ENCODE measurements around the gene CDK19. TPM values are rescaled to one million over a fixed set of nuclear protein-coding genes. Genes with fewer than 3 reads are reported as not detected.
"Not testable (repeated sequence)": the region's sequence is repeated elsewhere in the genome, so short reads cannot be mapped to it uniquely, and the experiment has no call there.

Gene CDK19
- total RNA-seq, 4 donors from 2014 or later, result 7.8 to 15.0 (median 9.8) TPM

GRCh38 chr6:110612298-110612697, 203.0 kb downstream of the CDK19 start:
- DNase-seq (ENCODE audit: low spot score), result no peak
- ATAC-seq (ENCODE audit: low FRiP score), result no peak
- no peak for TF ChIP-seq CTCF (IDR thresholded peaks at IDR 0.05)

- no peak for ATAC-seq (ENCODE audit: low FRiP score)
- no peak for DNase-seq (ENCODE audit: low spot score)
- no peak for TF ChIP-seq CTCF (IDR thresholded peaks at IDR 0.05)
Observed at GRCh38 chr6:110609101-110609500, 206.2 kb downstream of the CDK19 start.

GRCh38 chr6:110608151-110608550, 207.1 kb downstream of the CDK19 start:
- DNase-seq (ENCODE audit: low spot score) (no peak), ATAC-seq (ENCODE audit: low FRiP score) (no peak)
- no peak for TF ChIP-seq CTCF (IDR thresholded peaks at IDR 0.05)

- TF ChIP-seq CTCF (IDR thresholded peaks at IDR 0.05), result no peak
- ATAC-seq (ENCODE audit: low FRiP score) (no peak), DNase-seq (ENCODE audit: low spot score) (no peak)
Observed at GRCh38 chr6:110606151-110606550, 209.1 kb downstream of the CDK19 start.

GRCh38 chr6:110600640-110601039, 214.6 kb downstream of the CDK19 start:
- not testable (repeated sequence) for ATAC-seq (ENCODE audit: low FRiP score)

GRCh38 chr6:110597761-110598160, 217.5 kb downstream of the CDK19 start:
- no peak for DNase-seq (ENCODE audit: low spot score)
- no peak for ATAC-seq (ENCODE audit: low FRiP score)
- no peak for TF ChIP-seq CTCF (IDR thresholded peaks at IDR 0.05)

More at GRCh38 chr6:110600640-110601039, 214.6 kb downstream of the CDK19 start:
- not testable (repeated sequence) for DNase-seq (ENCODE audit: low spot score)

- DNase-seq (ENCODE audit: low spot score), result no peak
- no peak for TF ChIP-seq CTCF (IDR thresholded peaks at IDR 0.05)
- ATAC-seq (ENCODE audit: low FRiP score), result no peak
Observed at GRCh38 chr6:110596354-110596753, 218.9 kb downstream of the CDK19 start.

GRCh38 chr6:110595112-110595511, 220.2 kb downstream of the CDK19 start:
- ATAC-seq (ENCODE audit: low FRiP score) (no peak), DNase-seq (ENCODE audit: low spot score) (no peak)
- TF ChIP-seq CTCF (IDR thresholded peaks at IDR 0.05), result no peak
